HepG2 (cell line): ENCODE results near the gene ZNF8. TPM values are rescaled to one million over a fixed set of nuclear protein-coding genes. Genes with fewer than 3 reads are reported as not detected.

ENCODE experiments used
- CAMTA2 ChIP-seq: sonication (generic); formaldehyde crosslinking; IDR thresholded peaks from 2 replicates; pipeline ENCODE4 v1.4.0; 2020; ENCODE audit warnings: mild to moderate bottlenecking, missing genetic modification reagents, borderline replicate concordance
- CEBPG ChIP-seq: IDR thresholded peaks from 2 replicates; pipeline ENCODE4 v1.6.1; 2016
- GRHL1 ChIP-seq: sonication (generic); formaldehyde crosslinking; conservative IDR thresholded peaks from 2 replicates; pipeline ENCODE4 v1.8.0; 2022; ENCODE audit warnings: missing genetic modification reagents
- NFE2L2 ChIP-seq: fragments of 150-350 bp; IDR thresholded peaks from 2 replicates; pipeline ENCODE4 v1.6.1; 2014; ENCODE audit warnings: low read length
- NR3C1 ChIP-seq: sonication (generic); formaldehyde crosslinking; IDR thresholded peaks from 2 replicates; pipeline ENCODE4 v1.4.0; 2020; ENCODE audit warnings: missing genetic modification reagents
- SAP130 ChIP-seq: IDR thresholded peaks from 2 replicates; pipeline ENCODE4 v1.6.1; 2016; ENCODE audit warnings: low read depth
- SMC3 ChIP-seq: IDR thresholded peaks from 2 replicates; pipeline ENCODE4 v1.6.1; 2011; ENCODE audit warnings: low read length, improper control_type of control experiment
- THAP11 ChIP-seq: IDR thresholded peaks from 2 replicates; pipeline ENCODE4 v1.6.1; 2016; ENCODE audit warnings: missing biosample characterization, missing genetic modification reagents
- TSC22D2 ChIP-seq: sonication (generic); formaldehyde crosslinking; IDR thresholded peaks from 2 replicates; pipeline ENCODE4 v1.5.1; 2020; ENCODE audit warnings: missing genetic modification reagents, mild to moderate bottlenecking, borderline replicate concordance
- ZBTB10 ChIP-seq: sonication (generic); formaldehyde crosslinking; IDR thresholded peaks from 2 replicates; pipeline ENCODE4 v1.4.0; 2020; ENCODE audit warnings: missing genetic modification reagents, borderline replicate concordance
- ZNF256 ChIP-seq: sonication (generic); formaldehyde crosslinking; conservative IDR thresholded peaks from 2 replicates; pipeline ENCODE4 v1.4.0; 2020; ENCODE audit warnings: missing genetic modification reagents
- ZNF547 ChIP-seq: sonication (generic); formaldehyde crosslinking; IDR thresholded peaks from 2 replicates; pipeline ENCODE4 v1.5.1; 2020; ENCODE audit warnings: mild to moderate bottlenecking, missing genetic modification reagents
- ZNF574 ChIP-seq: sonication (generic); formaldehyde crosslinking; IDR thresholded peaks from 2 replicates; pipeline ENCODE4 v1.4.0; 2020; ENCODE audit warnings: missing genetic modification reagents
- ZNF766 ChIP-seq: sonication (generic); formaldehyde crosslinking; IDR thresholded peaks from 2 replicates; pipeline ENCODE4 v1.5.0; 2020; ENCODE audit warnings: missing genetic modification reagents, borderline replicate concordance
- ZNF841 ChIP-seq: sonication (generic); formaldehyde crosslinking; IDR thresholded peaks from 2 replicates; pipeline ENCODE4 v1.8.1; 2023; ENCODE audit warnings: missing genetic modification reagents, borderline replicate concordance
- ZNF883 ChIP-seq: sonication (generic); formaldehyde crosslinking; IDR thresholded peaks from 2 replicates; pipeline ENCODE4 v1.5.1; 2020; ENCODE audit warnings: mild to moderate bottlenecking, missing genetic modification reagents; ENCODE audit errors: not compliant biosample characterization
- polyA plus RNA-seq, 8 experiments: library from polyadenylated mRNA; depleted of rRNA in 3 of 8; stranded (reverse) in 7 of 8; unstranded in 1 of 8; fragments of >200 nt; fragmentation: Illumina TruSeq in 4 of 8; extraction: Trizol in 4 of 8; gene quantifications; 2 replicates each; pipeline versions ENCODE4 v1.2.1 to v1.2.3, GENCODE V29; 2011 to 2016; ENCODE audit warnings: low read depth in 4 of 8, missing spikeins in 1 of 8, mixed read lengths in 1 of 8; ENCODE audit not compliant: insufficient read depth in 1 of 8
- total RNA-seq, 5 experiments: library from RNA; depleted of rRNA; stranded (reverse); fragments of >200 nt; fragmentation: Illumina TruSeq; extraction: Trizol; gene quantifications; 2 replicates each; pipeline ENCODE4 v1.2.3, GENCODE V29; 2016; ENCODE audit warnings: low read depth in 1 of 5

The ZNF8 gene
- total and polyA plus RNA-seq, 2 of the 13 experiments (the other 11 are each of a cell fraction or from before 2014, with no cell fraction given), result 3.1 to 3.3 TPM

GRCh38 chr19:58328999-58329398 lies 50.2 kb downstream of the ZNF8 start (continued):
- TF ChIP-seq ZBTB10 (CRISPR knock-in tag) (no peak), ZNF256 (CRISPR knock-in tag) (no peak), NR3C1 (no peak), TSC22D2 (no peak), GRHL1 (CRISPR knock-in tag) (no peak), THAP11 (CRISPR knock-in tag) (peak; percentile 75), ZNF883 (CRISPR knock-in tag) (no peak), SAP130 (peak; percentile 53), ZNF547 (CRISPR knock-in tag) (0 out of 2 replicates have a peak, but pooled peaks have one; percentile 24), ZNF841 (no peak), SMC3 (peak; percentile 85), ZNF574 (CRISPR knock-in tag) (peak; percentile 27; the same call in 1 of the 2 replicates), CAMTA2 (no peak), NFE2L2 (no peak), ZNF766 (CRISPR knock-in tag) (no peak), CEBPG (CRISPR knock-in tag) (no peak)
- TF ChIP-seq, all 625 proteins: peak for 19
